LNCAP (cell line): ENCODE data around the gene ZNF275.

ENCODE experiments used
- CTCF ChIP-seq: fragments of 450-650 bp; IDR thresholded peaks from 2 replicates; pipeline ENCODE4 v1.5.1; 2017; ENCODE audit warnings: mild to moderate bottlenecking

Gene ZNF275

DNA sequence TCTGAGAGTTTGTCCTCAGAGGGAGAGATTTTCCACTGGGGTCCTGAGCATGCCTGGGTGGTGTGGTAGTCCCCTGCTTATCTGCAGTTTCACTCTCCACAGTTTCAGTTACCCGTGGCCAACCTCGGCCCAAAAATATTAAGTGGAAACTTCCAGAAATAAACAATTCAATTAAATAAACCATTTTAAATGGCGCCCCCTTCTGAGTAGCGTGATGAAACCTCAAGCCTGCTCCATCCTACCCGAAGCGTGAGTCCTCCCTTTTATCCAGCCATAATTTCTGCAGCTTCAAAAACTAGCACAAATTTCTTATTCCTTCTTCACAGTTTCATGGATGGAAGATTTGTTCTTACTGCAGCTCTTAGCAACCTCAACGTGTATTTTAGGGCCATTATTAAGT is 40.5 kb downstream of the ZNF275 start:
- no peak for TF ChIP-seq CTCF

DNA sequence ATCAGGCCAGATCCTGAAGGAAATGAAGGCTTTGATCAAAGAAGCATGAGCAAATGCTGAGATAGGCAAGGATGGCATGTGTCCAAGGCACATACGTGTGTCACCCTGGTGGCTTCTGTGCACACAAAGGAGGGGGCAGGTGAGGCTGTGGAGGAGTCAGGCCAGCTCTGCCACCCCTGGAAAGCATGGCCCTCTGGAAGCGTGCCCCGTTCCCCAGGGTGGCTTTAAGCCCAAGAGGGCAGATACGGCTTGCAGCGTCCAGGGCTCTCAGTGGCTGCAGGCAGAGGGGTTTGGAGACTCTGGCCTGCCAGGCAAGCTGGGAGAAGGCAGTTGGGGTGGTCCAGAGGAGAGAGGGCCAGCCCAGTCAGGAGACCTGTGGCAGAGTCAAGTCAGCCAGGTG is 41.6 kb downstream of the ZNF275 start:
- TF ChIP-seq CTCF, result no peak

- TF ChIP-seq CTCF, result no peak
Observed at GRCh38 chrX:153377727-153378126, 43.8 kb downstream of the ZNF275 start.

- no peak for TF ChIP-seq CTCF
Observed at GRCh38 chrX:153378607-153379006, 44.7 kb downstream of the ZNF275 start.

DNA sequence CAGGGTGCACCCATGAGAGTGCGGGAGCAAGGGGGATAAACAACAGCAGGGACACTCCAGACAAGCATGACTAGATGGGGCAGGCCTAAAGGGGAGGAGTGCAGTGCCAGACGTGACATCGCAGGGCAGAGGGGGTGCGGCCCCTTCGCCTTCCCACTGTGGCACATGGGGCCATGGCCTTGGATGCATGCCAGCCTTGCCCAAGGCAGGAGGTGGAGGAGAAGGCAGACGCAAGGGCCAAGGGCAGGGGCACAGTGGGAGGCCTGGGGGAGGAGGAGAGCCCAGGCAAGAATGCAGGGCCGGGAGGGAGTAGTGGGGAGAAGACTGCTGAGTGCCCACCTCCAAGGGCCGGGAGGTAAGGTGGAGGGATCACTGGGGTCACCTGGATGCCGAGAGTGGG is 45.6 kb downstream of the ZNF275 start:
- no peak for TF ChIP-seq CTCF

DNA sequence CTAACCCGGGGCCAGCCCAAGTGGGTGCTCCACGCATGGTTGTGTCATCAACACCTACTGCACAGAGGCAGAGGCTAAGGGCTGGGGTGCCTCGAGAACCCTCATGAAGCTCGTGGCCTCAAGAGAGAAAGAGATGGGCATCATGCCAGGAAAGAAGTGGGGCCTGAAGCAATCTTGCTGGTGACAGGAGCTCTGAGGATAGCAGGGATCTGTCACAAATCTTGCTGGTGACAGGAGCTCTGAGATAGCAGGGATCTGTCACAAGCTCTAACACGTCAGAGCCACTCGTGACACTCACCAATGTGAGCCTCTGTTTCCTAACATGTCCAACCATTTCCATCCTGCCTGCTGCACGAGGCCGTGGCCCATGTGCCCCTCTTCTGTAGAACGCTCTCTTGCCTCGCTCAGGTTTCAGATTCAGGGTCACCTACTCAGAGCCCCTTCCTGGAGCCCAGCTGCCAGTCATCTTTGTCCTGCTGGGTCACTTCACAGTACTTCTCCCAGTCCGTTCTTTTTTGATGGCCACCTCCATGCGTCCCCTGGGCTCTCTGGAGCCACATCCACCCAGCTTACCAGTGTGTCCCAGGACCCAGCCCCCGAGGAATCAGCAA is 46.1 kb downstream of the ZNF275 start:
- TF ChIP-seq CTCF, result no peak

GRCh38 chrX:153380691-153381090 is 46.7 kb downstream of the ZNF275 start:
- TF ChIP-seq CTCF, result no peak
